HEK293T (cell line): ENCODE measurements around the gene TAOK3.

Experiments used
- ARNT ChIP-seq: fragments of 450-650 bp; IDR thresholded peaks from 2 replicates; pipeline ENCODE4 v1.6.1; 2017; ENCODE audit warnings: mild to moderate bottlenecking
- BHLHE40 ChIP-seq: fragments of 450-650 bp; IDR thresholded peaks from 2 replicates; pipeline ENCODE4 v1.6.1; 2016; ENCODE audit warnings: mild to moderate bottlenecking, moderate library complexity, borderline replicate concordance
- CTBP1 ChIP-seq: fragments of 450-650 bp; IDR thresholded peaks from 2 replicates; pipeline ENCODE4 v1.6.1; 2016; ENCODE audit warnings: borderline replicate concordance
- ELF4 ChIP-seq: fragments of 450-650 bp; IDR thresholded peaks from 2 replicates; pipeline ENCODE4 v1.6.1; 2017; ENCODE audit warnings: antibody characterized with exemption
- FOXA1 ChIP-seq: fragments of 450-650 bp; IDR thresholded peaks from 2 replicates; pipeline ENCODE4 v1.6.1; 2016; ENCODE audit warnings: mild to moderate bottlenecking
- FOXK2 ChIP-seq: fragments of 450-650 bp; IDR thresholded peaks from 2 replicates; pipeline ENCODE4 v1.6.1; 2016; ENCODE audit warnings: mild to moderate bottlenecking
- HDGF ChIP-seq: fragments of 450-650 bp; IDR thresholded peaks from 2 replicates; pipeline ENCODE4 v1.6.1; 2017; ENCODE audit warnings: antibody characterized with exemption, borderline replicate concordance
- L3MBTL2 ChIP-seq: fragments of 450-650 bp; conservative IDR thresholded peaks from 2 replicates; pipeline ENCODE4 v1.6.1; 2016; ENCODE audit warnings: mild to moderate bottlenecking
- LEF1 ChIP-seq: fragments of 450-650 bp; IDR thresholded peaks from 2 replicates; pipeline ENCODE4 v1.6.1; 2017; ENCODE audit warnings: mild to moderate bottlenecking, borderline replicate concordance
- NFRKB ChIP-seq: fragments of 450-650 bp; IDR thresholded peaks from 2 replicates; pipeline ENCODE4 v1.6.1; 2016; ENCODE audit warnings: mild to moderate bottlenecking, moderate library complexity
- PKNOX1 ChIP-seq: fragments of 450-650 bp; IDR thresholded peaks from 2 replicates; pipeline ENCODE4 v1.6.1; 2016
- SP1 ChIP-seq: fragments of 450-650 bp; IDR thresholded peaks from 2 replicates; pipeline ENCODE4 v1.6.1; 2017
- SUZ12 ChIP-seq: fragments of 450-650 bp; IDR thresholded peaks from 2 replicates; pipeline ENCODE4 v1.6.1; 2016; ENCODE audit warnings: mild to moderate bottlenecking
- ZNF384 ChIP-seq: fragments of 450-650 bp; IDR thresholded peaks from 2 replicates; pipeline ENCODE4 v1.6.1; 2016

- no peak for TF ChIP-seq ELF4
- TF ChIP-seq FOXK2: no peak
- TF ChIP-seq L3MBTL2: no peak
- no peak for TF ChIP-seq BHLHE40
- TF ChIP-seq SP1: no peak
- no peak for TF ChIP-seq HDGF
- TF ChIP-seq FOXA1: no peak
- no peak for TF ChIP-seq CTBP1
- TF ChIP-seq LEF1: no peak
- TF ChIP-seq ZNF384: no peak
- no peak for TF ChIP-seq ARNT
- TF ChIP-seq PKNOX1: no peak
- no peak for TF ChIP-seq SUZ12
- no peak for TF ChIP-seq NFRKB
These were observed 196.8 kb downstream of the TAOK3 start for GRCh38 chr12:118175823-118176447.
